Tibial nerve (tissue), 4 donors: ENCODE results near the gene NECTIN1.

ENCODE experiments used
- CTCF ChIP-seq, 5 experiments: fragments of 200-600 bp in 3 of 5; fragments of 450-650 bp in 2 of 5; sonication (generic) in 3 of 5; IDR thresholded peaks; one replicate each; pipeline ENCODE4 v1.5.1; 2016 to 2019; ENCODE audit warnings: antibody characterized with exemption in 5 of 5, mild to moderate bottlenecking in 3 of 5, moderate library complexity in 2 of 5
- EP300 ChIP-seq, 2 donors: sonication (generic); formaldehyde crosslinking; IDR thresholded peaks; one replicate each; pipeline ENCODE4 v1.6.1; 2017; ENCODE audit warnings: antibody characterized with exemption in 2 of 2, mild to moderate bottlenecking in 1 of 2

DNA sequence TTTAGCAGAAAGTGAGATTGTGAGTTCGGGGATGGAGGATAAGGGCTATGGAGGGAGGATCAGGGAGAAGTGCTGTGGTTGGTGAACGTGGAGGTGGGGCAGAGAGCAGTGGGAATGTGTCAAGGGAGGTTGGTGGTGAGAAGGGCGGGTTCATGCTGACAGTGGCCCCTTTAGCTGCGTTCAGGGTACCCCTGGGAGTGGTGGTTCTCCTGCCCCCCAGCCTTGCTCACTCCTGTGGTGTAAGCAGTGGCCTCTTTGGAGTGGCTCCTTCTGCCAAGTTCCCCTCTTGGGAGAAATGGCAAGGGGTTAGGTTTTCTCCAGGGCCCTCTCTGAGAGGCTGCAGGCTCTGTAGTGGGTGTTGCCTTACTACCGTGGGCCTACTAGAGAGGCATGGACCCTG, 16.1 kb upstream of the NECTIN1 start:
- no peak for TF ChIP-seq CTCF (IDR thresholded peaks at IDR 0.05)
- no peak for TF ChIP-seq EP300 (IDR thresholded peaks at IDR 0.05)
